ENCODE measurements around the gene HTR3B. TPM values are rescaled to one million over a fixed set of nuclear protein-coding genes. Genes with fewer than 3 reads are reported as not detected.

Gene HTR3B
- total and polyA plus RNA-seq, 2 donors (not counting 1 experiment from before 2014, with no cell fraction given), result not detected

DNA sequence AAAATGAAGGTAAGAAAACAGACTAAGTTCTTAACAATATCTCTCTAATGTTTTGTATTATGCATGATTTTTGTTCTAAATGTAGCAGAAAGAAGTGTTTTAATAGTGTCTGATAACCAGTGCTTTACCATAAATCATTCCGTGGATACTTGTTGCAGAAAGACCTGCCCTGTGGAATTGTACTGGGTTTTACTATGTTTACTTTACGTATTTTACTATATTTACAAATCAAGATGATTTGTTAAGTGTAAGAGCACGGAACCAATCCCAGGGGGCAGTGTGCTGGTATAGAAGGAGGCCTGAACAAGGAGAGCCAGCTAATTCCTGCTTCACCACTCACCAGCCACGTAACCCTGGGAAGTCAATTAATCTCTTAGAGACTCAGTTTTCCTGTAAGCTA is 1.4 kb downstream of the HTR3B start:
- Histone ChIP-seq H3K27me3 (replicated peaks in 1 of 4; ENCODE audit: control extremely low read depth in 1 of 4, control insufficient read depth in 3 of 4, insufficient read depth in 4 of 4, low read length in 3 of 4) (no peaks in the 10 kb centered on the region), H3K79me2 (ENCODE audit: control insufficient read depth, insufficient read depth, low read length) (no peaks in the 10 kb centered on the region), H3K4me2 (replicated peaks; ENCODE audit: low read depth, low read length, poor library complexity, severe bottlenecking) (no peak overlapping the region), H3K9me3 (ENCODE audit: control extremely low read depth in 1 of 3, control insufficient read depth in 2 of 3, insufficient read depth in 1 of 3, low read length in 2 of 3) (peaks cover 0 to 1% (median 0%) of the 10 kb centered on the region in 3 donors), H4K20me1 (ENCODE audit: control insufficient read depth, insufficient read depth, low read length, poor library complexity, severe bottlenecking) (no peaks in the 10 kb centered on the region), H3K4me3 (ENCODE audit: control extremely low read depth in 1 of 5, extremely low read depth in 1 of 5, insufficient read depth in 1 of 5, low read depth in 2 of 5, low read length in 4 of 5) (no peak overlapping the region), H3K9ac (ENCODE audit: low read length) (no peak overlapping the region), H3K4me1 (ENCODE audit: control insufficient read depth in 2 of 2, insufficient read depth in 2 of 2, low read length in 2 of 2) (no peaks in the 10 kb centered on the region), H3K27ac (ENCODE audit: low read length in 2 of 2) (no peak overlapping the region), H3K36me3 (replicated peaks in 1 of 2; ENCODE audit: control extremely low read depth in 1 of 2, control insufficient read depth in 1 of 2, extremely low read depth in 1 of 2, insufficient read depth in 2 of 2, low read length in 1 of 2) (no peaks in the 10 kb centered on the region), H2AFZ (ENCODE audit: insufficient read depth, low read depth, low read length, poor library complexity, severe bottlenecking) (no peak overlapping the region)
- intact Hi-C loops (cut with micrococcal nuclease), result no loop called here
- ChIA-PET POLR2A (no interaction called here), CTCF (interaction anchor here (1.0 to 7.4 kb wide), 6 partner anchors 9 to 355 kb away, joined by 3 to 52 read pairs (median 6); no protein-coding TSS in a partner anchor)
- TF ChIP-seq, protein P1, sequence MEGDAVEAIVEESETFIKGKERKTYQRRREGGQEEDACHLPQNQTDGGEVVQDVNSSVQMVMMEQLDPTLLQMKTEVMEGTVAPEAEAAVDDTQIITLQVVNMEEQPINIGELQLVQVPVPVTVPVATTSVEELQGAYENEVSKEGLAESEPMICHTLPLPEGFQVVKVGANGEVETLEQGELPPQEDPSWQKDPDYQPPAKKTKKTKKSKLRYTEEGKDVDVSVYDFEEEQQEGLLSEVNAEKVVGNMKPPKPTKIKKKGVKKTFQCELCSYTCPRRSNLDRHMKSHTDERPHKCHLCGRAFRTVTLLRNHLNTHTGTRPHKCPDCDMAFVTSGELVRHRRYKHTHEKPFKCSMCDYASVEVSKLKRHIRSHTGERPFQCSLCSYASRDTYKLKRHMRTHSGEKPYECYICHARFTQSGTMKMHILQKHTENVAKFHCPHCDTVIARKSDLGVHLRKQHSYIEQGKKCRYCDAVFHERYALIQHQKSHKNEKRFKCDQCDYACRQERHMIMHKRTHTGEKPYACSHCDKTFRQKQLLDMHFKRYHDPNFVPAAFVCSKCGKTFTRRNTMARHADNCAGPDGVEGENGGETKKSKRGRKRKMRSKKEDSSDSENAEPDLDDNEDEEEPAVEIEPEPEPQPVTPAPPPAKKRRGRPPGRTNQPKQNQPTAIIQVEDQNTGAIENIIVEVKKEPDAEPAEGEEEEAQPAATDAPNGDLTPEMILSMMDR (IDR thresholded peaks at IDR 0.05), result no peak
- TF ChIP-seq EZH2 (IDR thresholded peaks at IDR 0.05; ENCODE audit: borderline replicate concordance, insufficient read depth, low read depth, low read length, poor library complexity, severe bottlenecking), result no peak
- Mint-ChIP-seq H3K27me3 (no peaks in the 10 kb centered on the region), H3K4me1 (peaks cover 1% of the 10 kb centered on the region), H3K9me3 (ENCODE audit: insufficient read depth) (no peaks in the 10 kb centered on the region), H3K4me3 (no peak overlapping the region), H3K27ac (no peak overlapping the region)
- DNase-seq (no peak), ATAC-seq (ENCODE audit: low read depth) (no peak)
- no CpG with 5 or more reads among the region's 4 CpGs for WGBS (ENCODE audit: insufficient coverage)

DNA sequence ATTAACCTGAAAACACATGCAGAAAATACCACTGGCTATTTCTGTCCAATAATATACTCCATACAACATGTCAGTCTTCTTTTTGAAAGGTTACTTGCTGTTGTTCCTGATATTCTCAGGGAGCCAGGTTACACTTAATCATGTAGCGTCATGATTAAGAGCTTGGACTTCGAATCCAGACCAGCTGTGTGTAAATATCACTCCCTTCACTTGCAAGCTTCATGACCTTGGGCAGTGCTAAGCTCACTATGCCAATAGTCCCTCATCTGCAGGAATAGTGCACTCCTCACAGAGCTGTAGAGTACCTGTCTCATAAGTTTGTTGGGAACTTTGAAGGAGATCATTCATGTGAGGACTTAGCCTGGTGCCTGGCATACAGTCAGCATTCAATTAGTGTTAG is 1.9 kb downstream of the HTR3B start:
- no peak overlapping the region for H3K27ac Mint-ChIP-seq
- intact Hi-C loops (cut with micrococcal nuclease), result no loop called here
- Histone ChIP-seq H3K4me2 (replicated peaks; ENCODE audit: low read depth, low read length, poor library complexity, severe bottlenecking) (no peak overlapping the region), H4K20me1 (ENCODE audit: control insufficient read depth, insufficient read depth, low read length, poor library complexity, severe bottlenecking) (no peaks in the 10 kb centered on the region), H2AFZ (ENCODE audit: insufficient read depth, low read depth, low read length, poor library complexity, severe bottlenecking) (no peak overlapping the region), H3K36me3 (replicated peaks in 1 of 2; ENCODE audit: control extremely low read depth in 1 of 2, control insufficient read depth in 1 of 2, extremely low read depth in 1 of 2, insufficient read depth in 2 of 2, low read length in 1 of 2) (no peaks in the 10 kb centered on the region), H3K27me3 (replicated peaks in 1 of 4; ENCODE audit: control extremely low read depth in 1 of 4, control insufficient read depth in 3 of 4, insufficient read depth in 4 of 4, low read length in 3 of 4) (no peaks in the 10 kb centered on the region), H3K9me3 (ENCODE audit: control extremely low read depth in 1 of 3, control insufficient read depth in 2 of 3, insufficient read depth in 1 of 3, low read length in 2 of 3) (peaks cover 0 to 1% (median 0%) of the 10 kb centered on the region in 3 donors), H3K27ac (ENCODE audit: low read length in 2 of 2) (no peak overlapping the region), H3K4me1 (ENCODE audit: control insufficient read depth in 2 of 2, insufficient read depth in 2 of 2, low read length in 2 of 2) (no peaks in the 10 kb centered on the region), H3K9ac (ENCODE audit: low read length) (no peak overlapping the region), H3K4me3 (ENCODE audit: control extremely low read depth in 1 of 5, extremely low read depth in 1 of 5, insufficient read depth in 1 of 5, low read depth in 2 of 5, low read length in 4 of 5) (no peak overlapping the region), H3K79me2 (ENCODE audit: control insufficient read depth, insufficient read depth, low read length) (no peaks in the 10 kb centered on the region)
- ATAC-seq (ENCODE audit: low read depth) (no peak), DNase-seq (no peak)
- ChIA-PET CTCF (interaction anchor here (0.8 to 7.4 kb wide), 7 partner anchors 9 to 355 kb away, joined by 3 to 52 read pairs (median 6); no protein-coding TSS in a partner anchor), POLR2A (no interaction called here)
- H3K4me3 Mint-ChIP-seq, result no peak overlapping the region
- TF ChIP-seq, protein P1 (IDR thresholded peaks at IDR 0.05), result no peak
- no peak for TF ChIP-seq EZH2 (IDR thresholded peaks at IDR 0.05; ENCODE audit: borderline replicate concordance, insufficient read depth, low read depth, low read length, poor library complexity, severe bottlenecking)
- no peaks in the 10 kb centered on the region for H3K9me3 Mint-ChIP-seq (ENCODE audit: insufficient read depth)
- WGBS (ENCODE audit: insufficient coverage), result 93% methylated on average over 2 of the region's 2 CpGs
- no peaks in the 10 kb centered on the region for H3K27me3 Mint-ChIP-seq
- H3K4me1 Mint-ChIP-seq, result peaks cover 1% of the 10 kb centered on the region

Measured in B cell (primary cell).